ENCODE measurements around the gene LYPD6.

DNA sequence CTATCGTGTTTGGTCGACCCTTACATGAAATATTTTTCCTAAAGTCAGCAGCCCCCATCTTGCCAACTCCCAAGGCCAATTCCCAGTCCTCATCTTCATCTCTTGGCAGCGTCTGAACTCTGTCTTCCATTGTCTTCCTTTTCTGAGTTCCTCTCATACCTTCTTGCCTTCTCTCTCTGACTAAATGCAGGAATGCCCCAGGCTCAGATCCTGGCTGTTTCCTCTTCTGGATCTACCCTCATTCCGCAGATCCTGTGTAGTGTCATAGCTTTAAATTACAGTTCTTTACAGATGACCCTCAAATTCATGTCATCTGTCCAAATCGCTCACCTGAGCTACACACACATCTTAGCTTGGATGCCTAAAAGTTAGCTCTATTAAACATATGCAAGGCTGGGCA, 162.5 kb downstream of the LYPD6 start:
- TF ChIP-seq, protein P1, sequence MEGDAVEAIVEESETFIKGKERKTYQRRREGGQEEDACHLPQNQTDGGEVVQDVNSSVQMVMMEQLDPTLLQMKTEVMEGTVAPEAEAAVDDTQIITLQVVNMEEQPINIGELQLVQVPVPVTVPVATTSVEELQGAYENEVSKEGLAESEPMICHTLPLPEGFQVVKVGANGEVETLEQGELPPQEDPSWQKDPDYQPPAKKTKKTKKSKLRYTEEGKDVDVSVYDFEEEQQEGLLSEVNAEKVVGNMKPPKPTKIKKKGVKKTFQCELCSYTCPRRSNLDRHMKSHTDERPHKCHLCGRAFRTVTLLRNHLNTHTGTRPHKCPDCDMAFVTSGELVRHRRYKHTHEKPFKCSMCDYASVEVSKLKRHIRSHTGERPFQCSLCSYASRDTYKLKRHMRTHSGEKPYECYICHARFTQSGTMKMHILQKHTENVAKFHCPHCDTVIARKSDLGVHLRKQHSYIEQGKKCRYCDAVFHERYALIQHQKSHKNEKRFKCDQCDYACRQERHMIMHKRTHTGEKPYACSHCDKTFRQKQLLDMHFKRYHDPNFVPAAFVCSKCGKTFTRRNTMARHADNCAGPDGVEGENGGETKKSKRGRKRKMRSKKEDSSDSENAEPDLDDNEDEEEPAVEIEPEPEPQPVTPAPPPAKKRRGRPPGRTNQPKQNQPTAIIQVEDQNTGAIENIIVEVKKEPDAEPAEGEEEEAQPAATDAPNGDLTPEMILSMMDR (conservative IDR thresholded peaks at IDR 0.05; ENCODE audit: low read length): no peak
- TF ChIP-seq EZH2phosphoT487 (IDR thresholded peaks at IDR 0.05; ENCODE audit: borderline replicate concordance, low read depth, low read length): no peak

All from OCI-LY7 (cell line).